Measurements from ENCODE around the gene UVRAG. TPM values are rescaled to one million over a fixed set of nuclear protein-coding genes. Genes with fewer than 3 reads are reported as not detected.
A peak's percentile ranks its signal among the peaks of the same experiment; 100 is the strongest.

Gene UVRAG
- total RNA-seq, 1 experiment from 2014 or later = 19.3 TPM

DNA sequence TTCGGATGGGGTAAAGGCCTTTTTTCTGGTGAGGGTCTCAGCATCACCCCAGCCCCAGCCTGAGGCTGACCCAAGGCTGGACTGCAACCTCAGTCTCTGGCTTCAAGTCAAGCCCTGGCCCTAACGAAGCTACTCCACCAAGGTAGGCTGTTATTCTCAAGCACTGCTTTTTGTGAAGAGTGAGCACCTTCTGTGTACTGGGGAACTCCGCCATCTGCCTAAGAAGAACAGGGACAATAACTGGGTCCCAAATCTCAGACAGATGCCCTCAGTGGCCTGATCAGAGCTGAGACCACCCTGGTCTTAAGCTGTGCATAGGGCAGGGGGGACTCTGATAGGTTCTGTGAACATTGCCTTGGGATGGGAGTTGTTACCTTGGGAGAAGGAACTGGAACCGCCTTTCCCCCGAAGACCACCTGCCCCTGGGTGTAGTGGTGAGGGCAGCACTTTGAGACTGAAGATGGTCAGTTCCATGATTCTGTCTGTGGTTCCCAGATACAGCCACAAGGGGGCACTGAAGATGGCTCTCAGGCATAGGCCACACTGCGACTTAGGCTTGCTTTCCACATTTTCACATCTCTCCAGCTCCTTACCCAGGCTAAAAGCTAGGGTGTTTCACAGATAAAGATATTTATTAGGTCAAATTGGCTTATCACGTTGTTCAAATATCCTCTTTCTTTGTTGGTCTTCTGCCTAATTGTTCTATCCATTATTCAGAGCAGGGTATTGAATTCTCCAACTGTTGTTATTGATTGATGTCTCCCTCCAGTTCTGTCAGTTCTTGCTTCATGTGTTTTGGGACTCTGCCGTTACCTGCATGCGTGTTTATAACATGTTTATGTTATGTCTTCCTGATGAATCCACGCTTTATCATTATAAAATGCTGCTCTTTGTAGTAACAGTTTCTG lies 11.8 kb upstream of the UVRAG start:
- peak; percentile 65 for DNase-seq (ENCODE audit: low spot score)

DNA sequence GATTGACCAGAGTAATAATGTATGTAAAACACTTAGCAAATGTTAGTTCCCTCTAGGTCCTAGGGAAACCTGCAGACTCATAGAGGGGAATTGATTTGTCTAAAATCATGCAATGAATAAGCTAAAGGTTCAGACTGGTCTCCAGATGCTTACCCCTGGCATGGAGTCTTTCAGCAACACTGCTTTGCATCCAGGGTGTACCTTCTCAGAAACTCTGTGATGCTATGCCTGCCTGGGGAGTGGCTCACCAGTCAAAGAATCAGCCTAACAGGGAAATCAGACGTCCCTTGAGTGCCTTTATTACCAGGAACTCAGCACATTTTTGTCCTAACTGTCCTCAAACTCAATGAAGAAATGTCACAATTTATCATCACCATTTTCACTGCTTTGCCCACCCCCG lies 5.9 kb upstream of the UVRAG start:
- DNase-seq (ENCODE audit: low spot score) = no peak

GRCh38 chr11:75809991-75810390 lies 5.0 kb upstream of the UVRAG start:
- DNase-seq (ENCODE audit: low spot score) = no peak

DNA sequence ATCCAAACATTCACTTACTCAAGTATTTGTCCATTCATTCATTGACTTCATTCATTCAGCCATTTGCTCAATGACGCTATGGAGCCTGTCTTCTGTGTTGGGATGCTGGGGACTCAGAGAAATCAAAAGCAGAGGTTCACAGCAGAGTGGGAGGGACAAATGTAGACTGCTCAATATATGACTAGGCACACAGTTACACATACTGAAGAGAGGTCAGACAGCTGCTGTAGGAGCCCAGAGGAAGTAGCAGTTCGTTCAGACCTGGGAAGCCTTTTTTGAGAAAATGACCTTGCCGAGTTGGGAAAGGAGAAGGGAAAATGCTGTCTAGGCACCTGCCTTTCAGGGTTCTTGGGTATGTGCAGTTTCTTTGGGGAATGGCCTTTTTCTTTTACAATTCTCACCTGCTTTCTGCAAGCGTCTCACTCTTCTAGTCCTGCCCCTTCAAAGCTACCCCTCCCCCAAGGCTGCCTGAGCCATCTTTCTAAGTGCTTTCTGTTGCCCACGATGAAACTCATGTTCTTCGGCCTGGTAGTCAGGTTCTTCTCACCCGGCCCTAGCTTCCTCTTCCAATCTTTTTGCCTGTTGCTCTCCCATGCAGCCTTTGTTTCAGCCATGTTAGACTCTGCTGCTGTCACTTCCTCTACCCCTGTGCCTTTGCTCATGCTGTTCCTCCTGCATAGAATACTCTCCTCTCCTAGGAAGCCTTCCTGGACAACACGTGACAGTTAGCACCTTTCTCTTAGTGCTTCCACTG lies 4.2 kb upstream of the UVRAG start:
- no peak for DNase-seq (ENCODE audit: low spot score)

GRCh38 chr11:75811485-75811884 lies 3.5 kb upstream of the UVRAG start:
- DNase-seq (ENCODE audit: low spot score) = no peak

GRCh38 chr11:75812542-75813040 lies 2.4 kb upstream of the UVRAG start:
- DNase-seq (ENCODE audit: low spot score) = no peak

GRCh38 chr11:75813124-75813523 lies 1.9 kb upstream of the UVRAG start:
- no peak for DNase-seq (ENCODE audit: low spot score)

- DNase-seq (ENCODE audit: low spot score) = peak; percentile 68
Observed at GRCh38 chr11:75813622-75814039, 1.4 kb upstream of the UVRAG start.

DNA sequence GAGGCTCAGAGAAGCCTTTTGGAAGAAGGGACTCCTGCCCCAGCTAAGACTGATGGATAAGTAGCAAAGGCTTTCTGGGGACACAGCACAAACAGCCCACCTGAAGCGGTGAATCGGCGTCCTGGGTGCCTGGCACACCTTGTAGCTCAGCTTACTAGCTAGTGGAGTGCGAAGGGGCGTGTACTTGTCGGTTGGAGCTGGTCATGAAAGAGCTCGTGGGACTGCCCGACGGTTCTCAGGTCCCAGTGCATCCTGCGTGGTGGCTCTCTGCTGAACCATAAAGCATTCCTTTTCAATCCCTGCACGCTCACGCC lies 690 bp upstream of the UVRAG start:
- DNase-seq (ENCODE audit: low spot score) = no peak

GRCh38 chr11:75815345-75816168 lies 547 bp downstream of the UVRAG start:
- DNase-seq (ENCODE audit: low spot score) = peak; percentile 42

DNA sequence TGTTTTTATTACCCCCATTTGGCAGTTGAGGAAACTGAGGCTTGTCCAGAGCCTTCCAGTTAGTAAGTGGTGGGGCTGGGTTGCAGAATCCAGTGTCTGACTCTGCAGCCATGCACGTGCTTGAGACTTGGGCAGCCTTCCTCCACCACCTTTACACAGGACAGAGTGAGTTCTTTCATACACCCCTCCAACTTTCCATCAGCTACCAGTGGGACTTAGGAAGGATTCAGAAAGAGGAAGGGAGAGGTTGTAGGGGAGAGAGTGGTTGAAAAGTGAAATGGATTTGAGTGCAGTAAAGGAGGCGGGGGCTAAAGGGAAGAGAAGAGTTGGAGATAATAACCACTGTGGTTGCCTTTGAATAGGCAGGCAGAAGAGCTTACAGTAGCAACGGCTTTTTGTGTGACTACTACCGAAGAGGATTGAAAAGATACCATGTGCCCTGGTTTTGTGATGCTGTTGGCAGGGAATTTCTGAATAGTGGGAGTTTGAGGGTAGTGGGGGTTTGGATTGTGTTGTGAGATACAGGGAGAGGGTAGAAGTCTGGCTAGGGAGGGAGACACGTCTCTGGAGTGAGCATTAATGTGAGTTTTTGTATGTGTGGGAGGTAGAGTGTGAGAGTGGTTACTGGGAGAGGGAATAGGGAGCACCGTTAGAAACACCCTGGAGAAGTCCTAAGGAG lies 1.7 kb downstream of the UVRAG start:
- DNase-seq (ENCODE audit: low spot score) = no peak

DNA sequence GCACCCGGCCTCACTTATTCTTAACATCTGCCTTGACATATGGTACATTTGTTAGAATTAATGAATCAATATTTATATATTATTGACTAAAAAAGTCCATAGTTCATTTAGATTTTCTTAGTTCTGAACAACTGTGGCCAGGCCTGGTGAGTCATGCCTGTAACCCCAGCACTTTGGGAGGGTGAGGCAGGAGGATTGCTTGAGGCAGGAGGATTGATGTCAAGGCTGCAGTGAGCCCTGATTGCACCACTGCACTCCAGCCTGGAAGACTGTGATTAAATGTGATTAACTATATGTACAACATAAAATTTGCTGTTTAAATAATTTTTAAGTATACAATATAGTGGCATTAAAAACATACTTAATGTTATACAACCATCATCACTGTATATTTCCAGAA lies 5.6 kb downstream of the UVRAG start:
- DNase-seq (ENCODE audit: low spot score) = no peak

- DNase-seq (ENCODE audit: low spot score) = no peak
Observed at GRCh38 chr11:75821202-75821601, 6.2 kb downstream of the UVRAG start.

DNA sequence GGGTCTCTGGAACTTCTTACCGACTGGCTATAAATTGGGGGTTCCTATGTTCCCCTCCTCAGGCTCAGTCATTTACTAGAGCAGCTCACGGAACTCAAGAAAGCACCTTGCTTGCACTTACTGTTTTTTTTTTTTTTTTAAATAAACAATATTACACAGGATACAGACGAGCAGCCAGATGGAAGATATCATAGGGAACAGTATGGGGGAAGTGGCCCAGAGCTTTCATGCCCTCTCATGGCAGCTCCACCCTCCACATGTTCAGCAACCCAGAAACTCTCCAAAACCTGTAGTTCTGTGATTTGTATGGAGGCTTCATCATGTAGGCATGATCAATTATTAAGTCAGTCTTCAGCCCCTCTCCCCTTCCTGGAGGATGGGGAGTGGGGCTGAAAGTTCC lies 7.5 kb downstream of the UVRAG start:
- DNase-seq (ENCODE audit: low spot score) = no peak

GRCh38 chr11:75823415-75823814 lies 8.4 kb downstream of the UVRAG start:
- no peak for DNase-seq (ENCODE audit: low spot score)

DNA sequence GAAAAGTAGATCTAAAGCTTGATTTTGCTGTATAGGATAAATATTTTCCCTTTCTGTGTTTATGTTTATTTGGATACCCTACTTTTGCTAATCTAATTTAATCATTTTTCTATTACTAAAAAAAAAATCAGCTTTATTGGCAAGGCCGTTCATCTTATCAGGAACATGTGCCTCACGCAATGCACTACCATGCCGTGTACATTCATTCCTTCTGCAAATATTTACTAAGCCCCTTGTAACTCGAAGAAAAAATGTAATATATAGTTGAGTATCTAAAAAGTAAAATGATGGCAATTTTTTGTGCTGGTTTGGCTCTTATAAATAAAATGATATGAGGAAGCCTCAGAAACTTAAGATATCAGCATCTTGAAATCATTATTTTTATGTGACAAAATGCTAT lies 8.9 kb downstream of the UVRAG start:
- no peak for DNase-seq (ENCODE audit: low spot score)

DNA sequence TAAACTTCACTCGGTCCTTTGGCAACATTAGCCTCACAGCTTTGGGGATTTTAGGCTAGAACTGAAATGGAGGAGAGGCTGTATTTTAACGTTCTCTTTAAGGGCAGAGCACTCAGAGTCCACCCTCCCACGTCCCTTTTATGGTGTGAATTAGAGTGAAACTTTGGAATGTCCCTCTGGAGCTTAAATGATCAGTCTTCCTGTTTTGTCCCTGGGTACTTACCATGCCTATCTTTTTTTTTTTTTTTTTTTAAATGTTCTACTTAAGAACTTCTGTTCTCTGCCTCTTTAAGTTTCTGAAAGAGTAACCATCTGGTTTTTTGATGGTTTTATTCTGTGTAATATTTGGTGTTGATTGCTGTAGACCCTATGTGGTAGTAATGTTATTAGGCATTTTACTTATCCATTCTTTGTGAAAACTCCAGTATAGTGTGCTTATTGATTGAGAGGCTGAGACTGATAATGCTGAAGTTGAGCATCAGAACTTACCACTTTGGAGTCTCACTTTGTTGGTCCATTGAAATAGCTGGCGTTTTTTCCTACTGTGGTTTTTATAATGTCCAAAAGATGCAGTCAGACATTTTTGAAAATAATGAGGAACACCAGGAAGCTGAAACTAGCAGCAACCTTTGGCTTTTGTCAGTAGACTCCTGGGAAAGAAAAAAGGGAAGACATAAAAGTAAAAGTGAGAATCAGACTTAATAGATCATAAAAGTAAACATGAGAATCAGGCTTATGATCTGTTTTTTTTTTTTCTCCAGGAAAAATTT lies 11.6 kb downstream of the UVRAG start:
- no peak for DNase-seq (ENCODE audit: low spot score)

DNA sequence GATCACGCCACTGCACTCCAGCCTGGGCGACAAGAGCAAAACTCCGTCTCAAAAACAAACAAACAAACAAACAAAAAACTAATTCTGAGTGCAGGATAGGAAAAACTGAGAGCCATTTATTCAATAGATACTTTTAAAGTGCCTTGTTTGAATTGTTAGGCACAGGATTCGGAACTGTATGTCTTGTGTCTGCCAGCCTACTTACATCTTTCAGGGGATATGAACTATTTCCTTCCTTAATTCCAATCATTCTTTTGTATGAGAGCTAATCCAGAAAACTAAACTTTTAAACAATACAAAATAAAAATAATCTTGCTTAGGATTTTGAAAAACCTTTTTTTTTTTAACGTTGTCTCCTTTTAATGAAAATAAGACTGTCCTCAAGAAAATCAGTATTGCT lies 12.6 kb downstream of the UVRAG start:
- no peak for DNase-seq (ENCODE audit: low spot score)

GRCh38 chr11:75831915-75832502 lies 17.0 kb downstream of the UVRAG start:
- no peak for DNase-seq (ENCODE audit: low spot score)

DNA sequence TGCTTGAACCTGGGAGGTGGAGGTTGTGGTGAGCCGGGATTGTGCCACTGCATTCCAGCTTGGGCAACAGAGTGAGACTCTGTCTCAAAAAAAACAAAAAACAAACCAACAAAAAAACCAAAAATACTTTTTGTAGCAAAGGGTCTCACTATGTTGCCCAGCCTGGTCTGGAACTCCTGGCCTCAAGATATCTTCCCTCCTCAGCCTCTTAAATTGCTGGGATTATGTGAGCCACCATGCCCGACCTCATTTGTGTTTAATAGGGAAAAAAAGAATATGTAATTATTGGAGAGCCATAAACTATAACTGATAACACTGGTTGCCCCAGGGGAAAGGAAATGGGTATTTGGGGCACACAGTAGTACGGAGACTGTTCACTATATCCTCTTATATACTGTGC lies 19.7 kb downstream of the UVRAG start:
- no peak for DNase-seq (ENCODE audit: low spot score)
